ENCODE data around the gene CRACR2B. TPM values are rescaled to one million over a fixed set of nuclear protein-coding genes. Genes with fewer than 3 reads are reported as not detected.

The CRACR2B gene
- total and polyA plus RNA-seq, 8 donors: 14.2 to 32.1 (median 21.8) TPM

- Histone ChIP-seq H3K27me3 (no peaks in the 10 kb centered on the region), H3K4me1 (no peaks in the 10 kb centered on the region), H3K27ac (no peak overlapping the region), H3K36me3 (peaks cover 0 to 43% of the 10 kb centered on the region in 2 donors), H3K9me3 (no peaks in the 10 kb centered on the region), H3K4me3 (no peak overlapping the region)
- TF ChIP-seq CTCF (IDR thresholded peaks at IDR 0.05): no peak
- intact Hi-C loops (cut with DNase I): no loop called here
- DNase-seq: no peak
- no peak for ATAC-seq
Measured at GRCh38 chr11:866481-866880, 38.8 kb downstream of the CRACR2B start.

GRCh38 chr11:867856-868358 lies 40.2 kb downstream of the CRACR2B start:
- no peak for DNase-seq
- ATAC-seq: no peak
- no peaks in the 10 kb centered on the region for H3K4me1 ChIP-seq
- H3K9me3 ChIP-seq: no peaks in the 10 kb centered on the region
- no peak for TF ChIP-seq CTCF (IDR thresholded peaks at IDR 0.05)
- H3K36me3 ChIP-seq: peaks cover 0 to 38% of the 10 kb centered on the region in 2 donors
- intact Hi-C loops (cut with DNase I): no loop called here
- H3K27me3 ChIP-seq: no peaks in the 10 kb centered on the region
- no peak overlapping the region for H3K4me3 ChIP-seq
- H3K27ac ChIP-seq: no peak overlapping the region

GRCh38 chr11:868394-868793 lies 40.7 kb downstream of the CRACR2B start:
- H3K9me3 ChIP-seq: no peaks in the 10 kb centered on the region
- DNase-seq (no peak), ATAC-seq (no peak)
- no peaks in the 10 kb centered on the region for H3K27me3 ChIP-seq
- no peak overlapping the region for H3K4me3 ChIP-seq
- H3K36me3 ChIP-seq: peaks cover 0 to 33% of the 10 kb centered on the region in 2 donors
- no peak overlapping the region for H3K27ac ChIP-seq
- TF ChIP-seq CTCF (IDR thresholded peaks at IDR 0.05): no peak
- intact Hi-C loops (cut with DNase I): no loop called here
- no peaks in the 10 kb centered on the region for H3K4me1 ChIP-seq

GRCh38 chr11:868802-869201 lies 41.1 kb downstream of the CRACR2B start:
- Histone ChIP-seq H3K4me1 (no peaks in the 10 kb centered on the region), H3K27me3 (no peaks in the 10 kb centered on the region), H3K9me3 (no peaks in the 10 kb centered on the region), H3K36me3 (peaks cover 0 to 30% of the 10 kb centered on the region in 2 donors), H3K4me3 (no peak overlapping the region), H3K27ac (no peak overlapping the region)
- DNase-seq (no peak), ATAC-seq (no peak)
- no peak for TF ChIP-seq CTCF (IDR thresholded peaks at IDR 0.05)
- intact Hi-C loops (cut with DNase I): no loop called here

GRCh38 chr11:869399-870126 lies 41.8 kb downstream of the CRACR2B start:
- no peaks in the 10 kb centered on the region for H3K4me1 ChIP-seq
- no peaks in the 10 kb centered on the region for H3K27me3 ChIP-seq
- intact Hi-C loops (cut with DNase I): no loop called here
- H3K4me3 ChIP-seq: no peak overlapping the region
- no peak for ATAC-seq
- no peak overlapping the region for H3K27ac ChIP-seq
- H3K36me3 ChIP-seq: peaks cover 0 to 24% of the 10 kb centered on the region in 2 donors
- no peaks in the 10 kb centered on the region for H3K9me3 ChIP-seq
- DNase-seq: no peak
- no peak for TF ChIP-seq CTCF (IDR thresholded peaks at IDR 0.05)

Data from left lung (tissue), 10 donors.